Raji (cell line): ENCODE measurements around the gene IKZF1.

Experiments
- POLR2A ChIP-seq: IDR thresholded peaks from 2 replicates; pipeline ENCODE4 v1.6.1; 2011; ENCODE audit warnings: low read depth, low read length, control low read depth; ENCODE audit not compliant: insufficient read depth

Gene IKZF1

DNA sequence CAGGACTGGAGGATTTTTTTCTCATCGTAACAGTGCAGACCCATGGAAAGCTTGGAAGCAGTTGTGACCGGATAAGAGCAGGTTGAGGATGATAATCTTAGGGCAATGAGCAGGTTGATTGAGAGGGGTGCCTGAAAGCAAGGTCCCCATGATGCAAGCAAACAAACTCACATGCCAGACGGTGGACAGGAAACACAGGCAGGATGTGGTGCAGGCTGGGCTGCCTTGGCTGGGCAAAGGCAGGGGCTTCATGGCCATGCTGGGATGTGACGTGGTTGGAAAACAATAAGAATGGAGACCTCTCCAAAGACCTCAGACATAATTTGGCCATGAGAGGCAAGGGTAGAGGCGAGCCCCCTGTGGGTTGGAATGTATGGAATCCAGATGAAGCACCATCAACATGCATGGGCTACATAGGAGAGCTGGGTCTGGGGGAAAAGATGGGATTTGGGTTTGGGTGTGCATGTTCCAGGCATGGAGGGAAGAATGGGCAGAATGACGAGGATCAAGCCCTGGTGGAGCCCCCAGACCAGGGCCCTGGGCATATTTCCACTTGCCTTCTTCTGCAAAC, 58.3 kb downstream of the IKZF1 start:
- TF ChIP-seq POLR2A, result no peak

DNA sequence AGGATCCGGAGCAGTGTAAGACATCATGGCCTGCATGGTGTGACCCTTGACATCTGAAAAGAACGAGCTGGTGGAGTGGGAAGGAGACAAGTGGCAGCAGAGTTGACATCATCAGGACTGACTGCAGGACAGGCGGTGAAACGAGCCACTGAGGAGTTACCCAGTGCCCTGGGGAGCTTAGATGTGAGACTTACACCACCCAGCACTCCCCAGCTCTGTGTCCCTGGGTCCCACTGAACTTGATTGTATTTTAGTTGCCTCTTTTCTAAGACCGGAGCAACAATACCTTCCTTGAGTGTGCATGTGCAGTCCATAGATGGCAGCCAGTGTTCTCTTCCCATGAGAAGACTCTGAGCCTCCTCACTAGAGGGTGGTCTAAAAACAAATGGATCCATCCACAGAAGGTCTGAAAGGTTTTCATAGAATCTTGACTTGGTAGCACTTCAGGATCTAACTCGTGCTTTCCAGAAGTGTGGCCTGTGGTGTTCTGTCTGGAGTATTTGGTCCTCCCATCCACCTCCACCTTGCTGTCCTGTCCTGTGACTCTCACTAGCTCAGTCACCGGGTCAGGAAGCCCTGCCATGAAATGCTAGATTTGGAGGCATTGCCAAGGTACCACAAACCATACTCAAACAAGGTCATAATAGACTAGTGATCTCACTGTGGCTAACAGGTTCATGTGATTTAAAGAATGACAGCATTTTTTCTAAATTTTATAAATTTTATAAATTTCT, 59.0 kb downstream of the IKZF1 start:
- no peak for TF ChIP-seq POLR2A

DNA sequence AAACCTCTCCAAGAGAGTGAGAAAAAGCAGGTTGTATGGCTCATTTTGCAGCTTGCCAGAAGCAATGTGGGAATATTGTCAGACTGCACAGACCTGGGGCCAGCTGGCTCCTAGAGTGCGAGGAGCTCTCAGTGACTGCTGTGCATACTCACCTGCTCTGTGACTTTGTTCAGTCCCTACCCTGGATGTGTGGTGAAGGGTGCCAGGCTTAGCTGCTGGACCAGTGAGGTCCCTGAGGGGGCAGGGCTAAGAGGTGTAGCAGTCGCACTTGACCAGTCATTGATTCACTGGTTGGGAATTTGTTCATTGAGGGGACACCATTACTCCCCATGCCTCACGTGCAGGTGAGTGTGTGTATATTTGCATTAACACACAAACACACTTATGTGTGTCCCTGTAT, 60.1 kb downstream of the IKZF1 start:
- no peak for TF ChIP-seq POLR2A

DNA sequence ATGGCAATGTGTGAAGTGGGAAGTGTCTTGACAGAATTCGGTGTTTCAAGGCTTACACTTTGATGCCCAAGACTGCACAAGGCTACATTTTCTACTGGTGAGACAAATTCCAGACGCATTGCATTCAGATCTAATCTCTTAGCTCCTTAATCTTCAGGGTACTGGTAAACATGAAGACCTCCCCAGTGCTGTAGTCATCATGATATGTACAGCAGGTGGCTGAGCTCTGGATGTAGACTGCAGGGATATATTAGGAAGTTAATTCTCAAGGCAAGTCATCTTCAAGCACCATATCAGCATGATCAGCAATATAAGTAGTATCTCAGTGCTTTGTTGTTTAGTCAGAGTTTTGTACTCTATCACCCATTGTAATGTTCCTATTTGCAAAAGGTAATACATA, 61.8 kb downstream of the IKZF1 start:
- TF ChIP-seq POLR2A, result no peak

DNA sequence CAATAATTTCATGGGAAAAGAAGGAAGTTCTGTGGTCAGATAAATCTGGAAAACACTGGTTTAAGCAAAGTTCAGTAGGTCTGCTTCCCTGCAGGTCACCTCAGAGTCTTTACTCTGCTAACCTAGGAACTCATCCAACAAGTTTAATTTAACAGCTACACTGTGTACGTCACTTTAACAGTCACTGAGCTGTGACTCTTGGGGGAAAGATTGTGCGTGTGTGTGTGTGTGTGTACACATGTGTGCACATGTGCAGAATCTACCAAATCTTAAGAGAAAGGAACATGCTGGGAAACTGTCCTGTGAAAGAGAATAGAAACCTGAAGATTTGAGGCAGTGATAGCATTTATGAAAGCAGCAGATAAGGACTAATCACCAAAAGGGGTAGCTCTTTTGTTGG, 62.6 kb downstream of the IKZF1 start:
- no peak for TF ChIP-seq POLR2A

DNA sequence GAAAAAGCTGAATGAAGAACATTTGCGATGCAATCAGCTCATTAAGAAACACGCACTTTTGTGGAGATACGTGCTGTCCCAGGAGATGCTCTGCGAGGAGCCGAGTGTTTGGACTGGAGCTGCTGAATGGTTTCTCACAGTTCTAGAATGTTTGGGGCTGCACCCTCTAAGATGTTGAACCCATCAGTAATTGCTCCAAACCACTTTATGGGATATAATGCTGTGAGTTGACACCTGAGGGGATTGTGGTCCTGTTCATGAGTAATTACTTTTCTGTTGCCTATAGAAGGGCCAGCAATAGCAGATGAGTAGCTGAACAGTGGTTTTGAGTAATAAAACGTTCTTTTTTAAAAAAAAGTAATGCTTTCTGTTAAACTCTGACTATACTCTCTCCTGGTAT, 63.1 kb downstream of the IKZF1 start:
- no peak for TF ChIP-seq POLR2A

DNA sequence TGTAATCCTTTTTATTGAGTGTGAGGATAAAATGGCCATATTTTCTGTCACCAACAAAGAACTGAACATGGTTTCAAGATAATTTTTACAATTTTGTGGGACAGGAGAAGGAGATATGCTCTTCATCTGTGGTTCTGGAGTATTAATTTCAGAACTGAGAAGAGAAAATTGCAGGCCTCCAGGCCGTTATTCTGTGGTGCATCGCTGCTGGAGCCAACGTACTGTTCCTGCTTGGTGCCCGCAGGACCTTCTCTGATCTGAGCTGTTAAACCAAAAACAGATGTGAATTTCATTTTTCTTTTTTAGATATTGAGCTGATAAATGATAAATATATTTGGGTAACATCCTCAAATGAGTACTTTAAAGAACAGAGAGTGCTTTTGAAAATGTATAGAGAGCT, 63.9 kb downstream of the IKZF1 start:
- no peak for TF ChIP-seq POLR2A

DNA sequence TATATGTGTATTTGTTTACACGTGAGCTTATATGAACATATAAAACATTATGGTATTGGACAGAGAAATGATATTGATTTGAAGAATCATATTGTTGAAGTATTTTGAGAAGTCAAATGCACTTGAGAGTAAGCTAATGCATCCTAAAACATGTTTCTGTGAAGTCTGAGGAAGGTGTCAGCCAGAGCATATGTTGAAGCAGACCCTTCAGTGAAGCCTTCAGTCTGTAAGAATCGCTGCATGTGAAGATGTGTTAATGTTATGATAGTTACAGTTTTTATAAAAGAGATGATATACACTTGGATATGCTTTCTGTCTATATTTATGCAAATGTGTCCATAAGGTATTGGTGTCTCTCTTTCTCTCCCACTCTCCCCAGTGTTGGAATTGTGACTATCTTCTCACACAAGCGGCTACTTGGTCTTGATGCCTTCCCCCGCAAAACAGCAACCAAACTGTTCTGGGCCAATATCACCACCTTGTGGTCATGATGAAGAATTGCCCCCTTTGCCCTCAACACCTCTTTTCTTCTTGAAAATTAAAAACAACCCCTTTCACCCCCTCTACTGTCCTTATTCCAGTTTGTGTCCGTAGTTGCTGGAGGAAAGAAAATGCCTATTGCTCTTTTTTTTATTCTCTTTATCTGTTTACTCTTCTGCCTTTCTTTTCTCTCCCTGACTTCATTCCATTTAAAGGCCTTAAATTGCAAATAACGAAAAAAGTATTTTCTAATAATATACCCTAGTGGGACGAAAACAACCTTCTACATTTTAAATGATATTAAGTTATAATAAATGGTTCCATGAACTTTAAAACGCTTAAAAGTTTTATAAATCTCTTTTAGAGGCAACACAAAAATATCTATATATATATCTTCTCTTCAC, 64.9 kb downstream of the IKZF1 start:
- TF ChIP-seq POLR2A, result no peak

DNA sequence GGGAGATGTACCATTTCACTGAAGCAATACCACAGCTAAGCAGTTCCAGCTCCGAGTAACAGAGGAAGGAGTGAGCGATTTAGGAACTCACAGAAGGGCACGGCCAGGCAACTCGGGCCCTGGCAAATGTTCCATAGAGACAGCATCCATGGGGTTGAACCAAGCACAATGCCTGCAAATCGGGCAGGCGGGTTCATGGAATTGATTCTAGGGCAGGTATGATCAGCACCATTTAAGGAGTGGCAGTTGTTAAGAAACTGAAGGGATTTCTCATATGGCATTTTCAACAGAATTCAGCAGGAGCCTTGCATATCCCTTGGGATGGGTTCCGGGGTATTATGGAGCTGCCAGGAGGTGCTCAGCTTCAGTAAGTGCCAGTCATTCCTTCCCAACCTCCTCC, 66.4 kb downstream of the IKZF1 start:
- no peak for TF ChIP-seq POLR2A

DNA sequence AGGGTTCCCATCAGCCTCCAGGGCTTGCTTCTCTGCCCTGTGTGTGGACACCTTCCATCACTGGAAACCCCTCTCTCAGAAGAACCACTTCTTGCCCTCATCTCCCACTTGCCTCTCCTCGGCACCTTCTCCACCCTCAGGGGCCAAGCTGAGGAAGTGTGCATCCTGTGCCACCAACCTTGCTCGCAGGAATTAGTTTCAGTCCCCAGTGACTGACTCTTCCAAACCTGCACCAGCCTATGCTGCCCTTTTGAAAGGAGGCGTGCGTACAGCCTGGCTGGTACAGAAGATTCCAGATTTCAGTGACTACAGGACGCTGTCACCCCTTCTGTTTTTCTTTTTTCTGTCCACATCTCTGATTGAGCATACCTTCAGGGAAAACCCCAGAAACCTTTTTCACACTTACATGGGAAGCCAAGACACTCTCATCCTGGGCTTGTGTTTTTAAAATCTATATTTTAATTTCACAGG, 67.1 kb downstream of the IKZF1 start:
- no peak for TF ChIP-seq POLR2A

DNA sequence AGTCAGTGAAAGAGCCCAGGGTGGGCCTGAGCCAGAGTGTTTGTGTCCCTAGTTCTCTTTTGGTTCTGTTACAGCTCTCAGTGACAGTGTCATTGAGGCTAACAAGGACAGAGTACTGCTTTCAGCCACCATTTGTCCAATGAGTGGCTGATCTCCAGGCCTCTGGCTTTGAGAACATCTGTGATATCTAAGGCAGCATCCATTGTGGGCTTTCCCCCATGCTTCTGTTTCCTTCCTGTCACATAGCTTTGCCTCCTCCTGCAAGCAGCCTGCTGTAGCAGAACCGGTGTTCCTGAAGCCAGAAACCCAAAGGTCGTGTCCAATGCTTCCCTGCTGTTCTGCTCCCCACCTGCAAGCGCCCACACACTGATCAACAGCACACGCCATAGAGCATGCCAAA, 68.4 kb downstream of the IKZF1 start:
- no peak for TF ChIP-seq POLR2A

DNA sequence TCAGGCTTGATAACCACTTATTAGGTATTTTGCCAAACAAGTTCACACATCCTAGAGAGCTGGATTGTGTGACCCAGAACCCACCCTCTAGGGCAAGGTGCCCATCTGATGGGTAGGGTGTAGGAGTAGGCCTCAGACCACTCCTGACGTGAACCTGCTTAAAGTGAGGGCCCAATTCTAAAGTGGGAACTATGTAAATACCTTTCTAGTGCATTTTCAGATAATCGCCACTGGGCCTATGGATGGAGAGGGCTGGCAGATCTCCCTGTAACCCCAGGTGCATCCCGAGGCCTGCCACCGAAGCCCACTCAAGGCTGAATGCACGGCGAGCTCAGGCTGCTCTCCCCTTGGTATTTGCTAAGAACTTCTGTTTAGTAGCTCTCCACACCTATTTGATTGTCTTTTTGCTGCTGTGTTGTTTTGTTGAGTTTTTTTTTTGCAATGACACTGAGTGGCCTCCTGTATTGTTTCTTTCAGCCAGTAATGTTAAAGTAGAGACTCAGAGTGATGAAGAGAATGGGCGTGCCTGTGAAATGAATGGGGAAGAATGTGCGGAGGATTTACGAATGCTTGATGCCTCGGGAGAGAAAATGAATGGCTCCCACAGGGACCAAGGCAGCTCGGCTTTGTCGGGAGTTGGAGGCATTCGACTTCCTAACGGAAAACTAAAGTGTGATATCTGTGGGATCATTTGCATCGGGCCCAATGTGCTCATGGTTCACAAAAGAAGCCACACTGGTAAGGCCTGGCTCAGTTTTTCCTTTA, 71.7 kb downstream of the IKZF1 start:
- no peak for TF ChIP-seq POLR2A

DNA sequence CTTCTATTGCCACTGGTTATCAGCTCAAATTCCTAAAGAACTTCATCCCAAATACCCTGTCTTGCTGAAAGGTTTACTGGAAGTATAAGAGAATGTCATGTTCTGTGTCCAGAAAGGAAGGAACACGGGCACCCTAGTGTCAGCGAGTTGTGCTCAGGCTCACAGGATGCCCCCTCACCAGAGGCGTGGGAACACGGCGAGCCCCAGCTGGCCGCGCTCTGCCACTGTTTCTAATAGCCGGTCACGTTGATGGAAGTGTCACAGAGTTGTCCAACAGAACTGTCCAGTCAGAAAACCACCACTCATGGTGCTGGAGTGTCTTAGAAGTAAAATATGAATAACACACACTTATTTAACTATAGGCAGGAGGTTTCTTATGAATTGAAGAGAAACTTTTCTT, 72.8 kb downstream of the IKZF1 start:
- TF ChIP-seq POLR2A, result no peak

DNA sequence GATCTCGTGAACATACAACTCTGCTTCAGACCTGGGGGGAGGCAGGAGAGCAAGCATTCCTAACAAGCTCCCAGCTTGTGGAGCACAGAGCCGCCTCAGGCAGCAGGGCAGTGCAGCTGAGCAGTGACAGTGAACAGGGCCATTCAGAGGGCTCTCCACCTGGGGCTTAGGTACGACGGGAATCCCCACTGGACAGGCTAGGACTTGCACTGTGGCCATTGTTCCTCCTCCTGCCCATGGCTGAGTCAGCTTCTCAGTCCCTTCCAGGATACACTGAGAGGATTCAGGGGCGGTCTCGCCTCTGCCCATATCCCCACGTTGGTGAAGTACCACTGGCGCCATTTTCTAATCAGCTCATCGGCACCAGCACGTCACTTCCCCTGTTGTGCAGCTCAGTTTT, 74.6 kb downstream of the IKZF1 start:
- no peak for TF ChIP-seq POLR2A

DNA sequence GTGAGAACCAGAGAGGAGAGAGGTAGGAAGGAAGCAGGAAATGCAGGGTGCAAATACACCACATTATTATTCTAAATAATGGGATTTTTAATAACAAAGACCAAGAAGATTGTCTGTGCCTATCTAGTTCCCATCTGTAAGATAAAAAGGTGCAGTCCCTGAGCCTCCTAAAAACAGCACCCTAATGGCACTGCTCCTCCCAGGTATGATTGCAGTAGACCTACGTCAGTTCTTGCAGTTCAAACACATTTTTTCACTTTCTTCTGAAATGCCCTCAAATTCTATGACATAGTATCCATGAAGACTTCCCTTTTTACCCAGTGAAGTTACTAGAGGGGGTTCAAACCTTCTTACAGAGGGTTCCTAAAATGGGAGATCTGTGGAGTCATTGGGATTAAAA, 75.0 kb downstream of the IKZF1 start:
- no peak for TF ChIP-seq POLR2A
